Measurements from ENCODE around the gene WFDC13. TPM values are rescaled to one million over a fixed set of nuclear protein-coding genes. Genes with fewer than 3 reads are reported as not detected.

WFDC13 gene
- total RNA-seq, 1 experiment from 2014 or later = not detected

- Histone ChIP-seq H2BK5ac (ENCODE audit: insufficient read length, low read length) (no peak overlapping the region), H3K79me2 (ENCODE audit: insufficient read depth, low read length) (no peaks in the 10 kb centered on the region), H3K56ac (ENCODE audit: insufficient read length, low read depth, low read length) (no peak overlapping the region), H3K4me2 (ENCODE audit: insufficient read depth, insufficient read length, low read length) (no peak overlapping the region), H3K4ac (ENCODE audit: low read depth, low read length) (no peak overlapping the region), H3T11ph (ENCODE audit: low read length) (no peak overlapping the region), H3K27me3 (ENCODE audit: insufficient read depth, low read length) (no peaks in the 10 kb centered on the region), H2BK20ac (ENCODE audit: low read depth, low read length, poor library complexity, severe bottlenecking) (no peak overlapping the region), H2BK120ac (ENCODE audit: low read depth, low read length, poor library complexity, severe bottlenecking) (no peak overlapping the region), H3K14ac (ENCODE audit: insufficient read depth, low read length) (no peak overlapping the region), H2BK12ac (ENCODE audit: insufficient read length, low read depth, low read length) (no peak overlapping the region), H2BK15ac (ENCODE audit: low read depth, low read length) (no peak overlapping the region), H3K9me3 (ENCODE audit: control insufficient read depth, low read depth, low read length) (no peaks in the 10 kb centered on the region), H3K79me1 (ENCODE audit: insufficient read depth, low read depth, low read length, poor library complexity, severe bottlenecking) (no peaks in the 10 kb centered on the region), H2AK5ac (ENCODE audit: insufficient read length, low read length) (no peak overlapping the region), H3K18ac (ENCODE audit: insufficient read length, low read depth, low read length) (no peak overlapping the region), H3K23ac (ENCODE audit: insufficient read length, low read depth, low read length) (no peak overlapping the region), H3K23me2 (ENCODE audit: insufficient read length, low read depth, low read length, poor library complexity, severe bottlenecking) (no peaks in the 10 kb centered on the region), H3K27ac (ENCODE audit: insufficient read length, low read depth, low read length) (no peak overlapping the region), H4K8ac (replicated peaks; ENCODE audit: insufficient read length, low read depth, low read length) (no peak overlapping the region), H3K4me1 (ENCODE audit: insufficient read depth, low read length) (no peaks in the 10 kb centered on the region), H4K20me1 (ENCODE audit: control insufficient read depth, insufficient read depth, insufficient read length) (no peaks in the 10 kb centered on the region), H4K91ac (ENCODE audit: insufficient read length, low read depth, low read length) (no peak overlapping the region), H3K9ac (ENCODE audit: extremely low read depth, insufficient read length, low read length) (no peak overlapping the region), H4K5ac (ENCODE audit: insufficient read length, low read depth, low read length) (no peak overlapping the region), H2AFZ (ENCODE audit: low read length) (no peak overlapping the region)
- Mint-ChIP-seq H3K4me3 (no peak overlapping the region), H3K9me3 (peaks cover 3 to 5% of the 10 kb centered on the region in 2 experiments; a peak in 3 of 5 replicates), H3K27me3 (ENCODE audit: low read depth) (no peaks in the 10 kb centered on the region), H3K36me3 (ENCODE audit: insufficient read depth in 1 of 3, low read depth in 3 of 3) (no peaks in the 10 kb centered on the region; a peak in 3 of 7 replicates), H3K27ac (no peak overlapping the region), H3K4me1 (no peaks in the 10 kb centered on the region)
- DNase-seq = no peak
- no peak for TF ChIP-seq CTCF (conservative IDR thresholded peaks at IDR 0.05)
- WGBS (ENCODE audit: extremely low coverage, insufficient read length, low lambda C conversion rate) = no CpG with 5 or more reads among the region's 4 CpGs
Observed at GRCh38 chr20:45742596-45742995, 40.8 kb downstream of the WFDC13 start.

Data from H9 (cell line).